Adrenal gland (tissue), 12 donors: Measurements from ENCODE around the gene OR4D9. TPM values are rescaled to one million over a fixed set of nuclear protein-coding genes. Genes with fewer than 3 reads are reported as not detected.

ENCODE experiments used
- DNase-seq, 7 donors: peaks; one replicate each; pipeline ENCODE4 v3.0.0-alpha.2; 2019 to 2020
- H3K27ac ChIP-seq, 5 donors: fragments of 200-600 bp; sonication (generic) in 4 of 5; 1 replicate in 3 of 5; 2 replicates in 2 of 5; pipeline versions ENCODE4 v1.5.1 to v1.8.0; 2016 to 2020; ENCODE audit warnings: mild to moderate bottlenecking in 1 of 5
- H3K27me3 ChIP-seq: fragments of 200-600 bp; 2 replicates; pipeline ENCODE4 v1.8.0; 2021
- H3K36me3 ChIP-seq, 2 donors: fragments of 200-600 bp; replicated peaks in 1 of 2; 1 replicate in 1 of 2; 2 replicates in 1 of 2; pipeline versions ENCODE4 v1.5.1 to v1.8.0; 2018 to 2022
- H3K4me1 ChIP-seq, 2 donors: fragments of 200-600 bp; replicated peaks in 1 of 2; 1 replicate in 1 of 2; 2 replicates in 1 of 2; pipeline versions ENCODE4 v1.5.1 to v1.8.0; 2018 to 2021
- H3K4me3 ChIP-seq, 4 donors: fragments of 200-600 bp; sonication (generic) in 3 of 4; one replicate each; pipeline ENCODE4 v1.5.1; 2016 to 2018
- H3K9me3 ChIP-seq, 3 donors: fragments of 200-600 bp; sonication (generic) in 1 of 3; replicated peaks in 1 of 3; 1 replicate in 2 of 3; 2 replicates in 1 of 3; pipeline versions ENCODE4 v1.5.1 to v1.8.0; 2016 to 2021
- POLR2A ChIP-seq, 2 donors: fragments of 450-650 bp; IDR thresholded peaks; one replicate each; pipeline ENCODE4 v1.6.1; 2017; ENCODE audit warnings: antibody characterized with exemption in 2 of 2, mild to moderate bottlenecking in 2 of 2, moderate library complexity in 1 of 2
- WGBS, 4 donors: extraction: QIAGEN DNeasy Blood & Tissue Kit in 2 of 4; methylation state at CpG; one replicate each; pipeline versions ENCODE4 v1.1.5 to v1.1.7; 2013 to 2017; 5-methylcytosine and 5-hydroxymethylcytosine counted together
- intact Hi-C, 2 donors: fragments of 100-400 bp; cut with DNase I; formaldehyde crosslinking; loops; one replicate each; pipeline versions ENCODE4 v1.14.1 to v1.15.0; 2022 to 2023
- polyA plus RNA-seq, 3 donors: library from polyadenylated mRNA; stranded (reverse); fragments of 200-250 nt in 2 of 3; fragments of 350-450 nt in 1 of 3; fragmentation: Illumina TruSeq in 1 of 3; extraction: RNeasy Lipid Tissue Mini Kit (QIAGEN cat#74804) in 1 of 3; gene quantifications; one replicate each; pipeline ENCODE4 v1.2.3, GENCODE V29; 2013 to 2014
- total RNA-seq, 9 donors: library from RNA; depleted of rRNA in 4 of 9; stranded (reverse); fragments of >200 nt in 4 of 9; fragments of 120-200 nt in 1 of 9; fragmentation: NEBNext Ultra II Directional in 1 of 9; extraction: Animal tissue kit (Norgen Biotek cat#: 25700) in 1 of 9; gene quantifications; one replicate each; pipeline versions ENCODE4 v1.1.0 to v1.2.4, GENCODE V29; 2013 to 2023
- TF ChIP-seq, protein P1 (sequence below), 6 experiments: fragments of 450-650 bp in 4 of 6; fragments of 200-600 bp in 2 of 6; sonication (generic) in 1 of 6; IDR thresholded peaks; 1 replicate in 5 of 6; 2 replicates in 1 of 6; pipeline versions ENCODE4 v1.5.1 to v1.8.0; 2016 to 2021; ENCODE audit warnings: antibody characterized with exemption in 6 of 6, mild to moderate bottlenecking in 2 of 6, moderate library complexity in 1 of 6
- donor health status: healthy with polysubstance abuse.
- donor health status: Bipolar disorder and iron deficiency.
- donor health status: DM: yes; HTN: yes; CAD: no.
- donor health status: DM: no; HTN: no; CAD: no.
- donor health status: DM: no; HTN: no; CAD: no.
- donor health status: DM: yes; HTN: yes; CAD: no.

Gene OR4D9
- total and polyA plus RNA-seq, 12 donors = not detected

- Histone ChIP-seq H3K36me3 (no peaks in the 10 kb centered on the region), H3K27me3 (no peaks in the 10 kb centered on the region), H3K27ac (no peak overlapping the region), H3K9me3 (no peaks in the 10 kb centered on the region), H3K4me3 (no peak overlapping the region), H3K4me1 (peaks cover 0 to 24% of the 10 kb centered on the region in 2 donors)
- intact Hi-C loops = no loop called here
- WGBS, 4 donors = 73 to 89% (median 82%) methylated on average over 7 of the region's 7 CpGs
- no peak for DNase-seq
- TF ChIP-seq, protein P1, sequence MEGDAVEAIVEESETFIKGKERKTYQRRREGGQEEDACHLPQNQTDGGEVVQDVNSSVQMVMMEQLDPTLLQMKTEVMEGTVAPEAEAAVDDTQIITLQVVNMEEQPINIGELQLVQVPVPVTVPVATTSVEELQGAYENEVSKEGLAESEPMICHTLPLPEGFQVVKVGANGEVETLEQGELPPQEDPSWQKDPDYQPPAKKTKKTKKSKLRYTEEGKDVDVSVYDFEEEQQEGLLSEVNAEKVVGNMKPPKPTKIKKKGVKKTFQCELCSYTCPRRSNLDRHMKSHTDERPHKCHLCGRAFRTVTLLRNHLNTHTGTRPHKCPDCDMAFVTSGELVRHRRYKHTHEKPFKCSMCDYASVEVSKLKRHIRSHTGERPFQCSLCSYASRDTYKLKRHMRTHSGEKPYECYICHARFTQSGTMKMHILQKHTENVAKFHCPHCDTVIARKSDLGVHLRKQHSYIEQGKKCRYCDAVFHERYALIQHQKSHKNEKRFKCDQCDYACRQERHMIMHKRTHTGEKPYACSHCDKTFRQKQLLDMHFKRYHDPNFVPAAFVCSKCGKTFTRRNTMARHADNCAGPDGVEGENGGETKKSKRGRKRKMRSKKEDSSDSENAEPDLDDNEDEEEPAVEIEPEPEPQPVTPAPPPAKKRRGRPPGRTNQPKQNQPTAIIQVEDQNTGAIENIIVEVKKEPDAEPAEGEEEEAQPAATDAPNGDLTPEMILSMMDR (IDR thresholded peaks at IDR 0.05) = no peak
- no peak for TF ChIP-seq POLR2A (IDR thresholded peaks at IDR 0.05)
Observed at GRCh38 chr11:59558270-59558643, 46.9 kb downstream of the OR4D9 start.

DNA sequence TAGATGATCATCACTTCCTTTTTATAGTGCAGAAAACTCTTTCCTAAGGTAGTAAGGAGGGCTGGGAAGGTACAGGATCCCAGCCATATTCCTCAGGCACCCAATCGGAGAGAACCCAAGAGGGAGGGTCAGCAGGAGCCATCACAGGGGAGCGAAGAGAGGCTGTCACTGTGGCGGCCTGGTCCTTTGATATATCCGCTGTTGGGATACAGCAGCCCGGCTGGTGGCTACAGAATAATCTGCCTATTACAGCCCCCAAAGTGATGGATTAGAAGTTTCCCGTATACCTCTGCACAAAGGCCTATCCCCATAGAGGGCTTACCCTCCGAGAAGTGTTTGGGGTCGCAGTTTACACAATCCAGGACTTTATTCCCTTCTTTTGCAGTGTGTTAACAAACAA lies 48.5 kb downstream of the OR4D9 start:
- Histone ChIP-seq H3K4me3 (peak overlapping the region in 1 of 4 donors; percentile 56), H3K36me3 (no peaks in the 10 kb centered on the region), H3K9me3 (no peaks in the 10 kb centered on the region), H3K27ac (peak overlapping the region; percentile 64 to 94 (median 90)), H3K27me3 (no peaks in the 10 kb centered on the region), H3K4me1 (peaks cover 0 to 20% of the 10 kb centered on the region in 2 donors)
- 52 to 67% (median 56%) methylated on average over 8 of the region's 8 CpGs for WGBS, 4 donors
- intact Hi-C loops = no loop called here
- DNase-seq = peak in 2 of 7 donors; percentile 24 to 61
- no peak for TF ChIP-seq POLR2A (IDR thresholded peaks at IDR 0.05)
- TF ChIP-seq, protein P1 (IDR thresholded peaks at IDR 0.05) = no peak

DNA sequence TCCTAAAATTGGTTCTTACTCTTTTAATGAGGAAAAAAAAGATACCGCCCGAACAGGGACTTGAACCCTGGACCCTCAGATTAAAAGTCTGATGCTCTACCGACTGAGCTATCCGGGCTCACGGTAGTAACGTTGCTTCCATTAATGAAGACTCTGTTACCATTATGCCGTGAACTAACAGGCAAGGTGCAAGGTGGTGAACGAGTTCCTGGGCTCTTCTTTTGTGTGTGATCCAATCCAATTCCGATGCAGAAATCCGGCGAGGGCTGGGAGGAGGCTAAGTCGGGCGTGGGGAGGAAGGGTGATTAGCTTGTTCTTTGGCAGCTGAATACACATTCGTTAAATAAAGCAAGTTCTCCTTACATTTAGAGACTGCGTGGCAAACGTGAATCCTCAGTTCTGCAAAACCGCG lies 49.0 kb downstream of the OR4D9 start:
- peaks cover 0 to 22% of the 10 kb centered on the region in 2 donors for H3K4me1 ChIP-seq
- H3K27ac ChIP-seq = peak overlapping the region; percentile 64 to 94 (median 90)
- intact Hi-C loops = no loop called here
- no peaks in the 10 kb centered on the region for H3K9me3 ChIP-seq
- H3K27me3 ChIP-seq = no peaks in the 10 kb centered on the region
- TF ChIP-seq, protein P1 (IDR thresholded peaks at IDR 0.05) = no peak
- TF ChIP-seq POLR2A (IDR thresholded peaks at IDR 0.05) = peak; percentile 25 to 61
- H3K4me3 ChIP-seq = peak overlapping the region; percentile 37 to 88 (median 60)
- DNase-seq = peak; percentile 54 to 90 (median 72)
- H3K36me3 ChIP-seq = no peaks in the 10 kb centered on the region
- 0 to 1% (median 0%) methylated on average over 18 of the region's 18 CpGs for WGBS, 4 donors

GRCh38 chr11:59560702-59561473 lies 49.5 kb downstream of the OR4D9 start:
- H3K27ac ChIP-seq = peak overlapping the region; percentile 64 to 94 (median 90)
- no peaks in the 10 kb centered on the region for H3K27me3 ChIP-seq
- H3K9me3 ChIP-seq = no peaks in the 10 kb centered on the region
- intact Hi-C loops = no loop called here
- H3K36me3 ChIP-seq = no peaks in the 10 kb centered on the region
- peaks cover 0 to 19% of the 10 kb centered on the region in 2 donors for H3K4me1 ChIP-seq
- WGBS, 4 donors = 7 to 11% (median 9%) methylated on average over 23 to 40 of the region's 40 CpGs
- peak in 1 of 2 donors; percentile 59 for TF ChIP-seq POLR2A (IDR thresholded peaks at IDR 0.05)
- TF ChIP-seq, protein P1 (IDR thresholded peaks at IDR 0.05) = no peak
- peak; percentile 83 to 95 (median 89) for DNase-seq
- H3K4me3 ChIP-seq = peak overlapping the region; percentile 37 to 88 (median 60)
